H1 (cell line): Measurements from ENCODE around the gene CEBPZ. TPM values are rescaled to one million over a fixed set of nuclear protein-coding genes. Genes with fewer than 3 reads are reported as not detected.

Source experiments
- CTCF ChIA-PET: fragments of 300-600 bp; sonication (Branson Sonifier 250); formaldehyde crosslinking; loops from one replicate; lab custom pipeline; 2021; ENCODE audit not compliant: partially characterized antibody; lab: Charles Lee
- POLR2A ChIA-PET: fragments of 300-600 bp; sonication (Branson Sonifier 250); formaldehyde crosslinking; loops from one replicate; lab custom pipeline; 2021; ENCODE audit warnings: inconsistent platforms; ENCODE audit not compliant: partially characterized antibody; lab: Charles Lee
- DNase-seq, 2 experiments: peaks; one replicate each; pipeline versions ENCODE4 v3.0.0 to v3.0.0-alpha.2; 2010 to 2022; ENCODE audit warnings: low spot score in 2 of 2, low read depth in 1 of 2, mixed read lengths in 1 of 2
- FAIRE-seq: peaks from 2 replicates; lab custom pipeline; 2011; peaks lifted over from hg19 to GRCh38; lab: Jason Lieb, UNC
- H2AFZ ChIP-seq: 2 replicates; pipeline ENCODE4 v1.8.1; 2012; ENCODE audit warnings: low read length, inconsistent platforms
- H2AK5ac ChIP-seq: 2 replicates; pipeline ENCODE4 v1.6.1; 2013; ENCODE audit warnings: low read depth, low read length
- H2BK120ac ChIP-seq: replicated peaks from 2 replicates; pipeline ENCODE3; 2013; ENCODE audit warnings: low read depth, low read length, inconsistent platforms
- H2BK12ac ChIP-seq: 2 replicates; pipeline ENCODE4 v1.6.1; 2013; ENCODE audit warnings: low read depth, low read length
- H2BK15ac ChIP-seq: 2 replicates; pipeline ENCODE4 v1.6.1; 2013; ENCODE audit warnings: low read length
- H2BK20ac ChIP-seq: 2 replicates; pipeline ENCODE4 v1.6.1; 2013; ENCODE audit warnings: low read length
- H2BK5ac ChIP-seq: 2 replicates; pipeline ENCODE4 v1.6.1; 2013; ENCODE audit warnings: low read depth, low read length
- H3K14ac ChIP-seq: 2 replicates; pipeline ENCODE4 v1.6.1; 2013; ENCODE audit warnings: inconsistent platforms; ENCODE audit not compliant: insufficient read length
- H3K18ac ChIP-seq: 2 replicates; pipeline ENCODE4 v1.6.1; 2013; ENCODE audit warnings: low read length; ENCODE audit errors: extremely low read depth
- H3K23ac ChIP-seq: 2 replicates; pipeline ENCODE4 v1.6.1; 2013; ENCODE audit warnings: inconsistent platforms; ENCODE audit not compliant: insufficient read length
- H3K23me2 ChIP-seq: 2 replicates; pipeline ENCODE4 v1.6.1; 2013; ENCODE audit warnings: low read depth, low read length
- H3K27ac ChIP-seq: 2 replicates; pipeline ENCODE4 v1.6.1; 2011; ENCODE audit warnings: low read depth, low read length, inconsistent platforms
- H3K27me3 ChIP-seq, 4 experiments: replicated peaks in 1 of 4; 1 replicate in 1 of 4; 2 replicates in 3 of 4; pipeline versions ENCODE4 v1.6.1 to v1.8.1; 2011 to 2013; ENCODE audit warnings: low read length in 3 of 4, mild to moderate bottlenecking in 3 of 4, inconsistent platforms in 2 of 4, mixed read lengths in 2 of 4, moderate library complexity in 1 of 4; ENCODE audit not compliant: control insufficient read depth in 3 of 4, insufficient read depth in 3 of 4; ENCODE audit errors: extremely low read depth in 1 of 4
- H3K36me3 ChIP-seq, 4 experiments: 2 replicates each; pipeline versions ENCODE4 v1.6.1 to v1.8.1; 2011 to 2013; ENCODE audit warnings: mild to moderate bottlenecking in 4 of 4, low read length in 3 of 4, moderate library complexity in 2 of 4, control low read depth in 1 of 4, inconsistent platforms in 1 of 4; ENCODE audit not compliant: insufficient read depth in 4 of 4, control insufficient read depth in 2 of 4
- H3K4ac ChIP-seq: replicated peaks from 2 replicates; pipeline ENCODE3; 2013; ENCODE audit warnings: low read length, low read depth, mixed read lengths, inconsistent platforms; ENCODE audit not compliant: insufficient read length
- H3K4me1 ChIP-seq, 4 experiments: replicated peaks in 1 of 4; 1 replicate in 1 of 4; 2 replicates in 3 of 4; pipeline versions ENCODE4 v1.6.1 to v1.8.1; 2011 to 2013; ENCODE audit warnings: low read length in 3 of 4, inconsistent platforms in 2 of 4, mixed read lengths in 1 of 4; ENCODE audit not compliant: insufficient read depth in 4 of 4, control insufficient read depth in 3 of 4
- H3K4me2 ChIP-seq, 2 experiments: 2 replicates each; pipeline versions ENCODE4 v1.6.1 to v1.8.1; 2011 to 2013; ENCODE audit warnings: low read depth in 2 of 2, low read length in 2 of 2, control low read depth in 1 of 2, inconsistent platforms in 1 of 2, mild to moderate bottlenecking in 1 of 2; ENCODE audit not compliant: insufficient read depth in 1 of 2
- H3K4me3 ChIP-seq, 4 experiments: fragments of 200-600, 300-600 bp in 1 of 4; sonication (generic), shearing (Covaris generic), sonication (Bioruptor Twin) in 1 of 4; 2 replicates each; pipeline versions ENCODE4 v1.5.1 to v1.8.1; 2011 to 2016; ENCODE audit warnings: low read length in 4 of 4, low read depth in 3 of 4, control low read depth in 2 of 4, inconsistent platforms in 2 of 4, mild to moderate bottlenecking in 2 of 4, mixed read lengths in 1 of 4, moderate library complexity in 1 of 4; ENCODE audit not compliant: insufficient read depth in 2 of 4; ENCODE audit errors: extremely low read depth in 1 of 4
- H3K56ac ChIP-seq: replicated peaks from 2 replicates; pipeline ENCODE3; 2013; ENCODE audit warnings: low read depth, mild to moderate bottlenecking, mixed read lengths, low read length, inconsistent platforms; ENCODE audit not compliant: insufficient read length
- H3K79me1 ChIP-seq: 2 replicates; pipeline ENCODE4 v1.6.1; 2013; ENCODE audit warnings: low read depth, low read length, control low read depth
- H3K79me2 ChIP-seq, 2 experiments: 2 replicates each; pipeline versions ENCODE4 v1.6.1 to v1.8.1; 2012 to 2013; ENCODE audit warnings: low read length in 2 of 2, mild to moderate bottlenecking in 2 of 2, inconsistent platforms in 1 of 2; ENCODE audit not compliant: insufficient read depth in 2 of 2, control insufficient read depth in 1 of 2
- H3K9ac ChIP-seq, 4 experiments: replicated peaks in 1 of 4; 1 replicate in 1 of 4; 2 replicates in 3 of 4; pipeline versions ENCODE4 v1.6.1 to v1.8.1; 2011 to 2013; ENCODE audit warnings: low read depth in 3 of 4, low read length in 3 of 4, control low read depth in 2 of 4, mild to moderate bottlenecking in 2 of 4, moderate library complexity in 2 of 4, inconsistent platforms in 1 of 4; ENCODE audit errors: extremely low read depth in 1 of 4
- H3K9me3 ChIP-seq, 2 experiments: 2 replicates each; pipeline versions ENCODE4 v1.6.1 to v1.8.1; 2012 to 2013; ENCODE audit warnings: mild to moderate bottlenecking in 2 of 2, moderate library complexity in 2 of 2, control low read depth in 1 of 2, inconsistent platforms in 1 of 2, low read depth in 1 of 2, low read length in 1 of 2, mixed read lengths in 1 of 2; ENCODE audit not compliant: insufficient read depth in 2 of 2
- H4K20me1 ChIP-seq, 2 experiments: replicated peaks in 1 of 2; 2 replicates each; pipeline versions ENCODE3 to v1.8.1; 2011 to 2013; ENCODE audit warnings: inconsistent platforms in 2 of 2, low read length in 2 of 2, mild to moderate bottlenecking in 1 of 2; ENCODE audit not compliant: insufficient read depth in 2 of 2, control insufficient read depth in 1 of 2
- H4K5ac ChIP-seq: 2 replicates; pipeline ENCODE4 v1.6.1; 2013; ENCODE audit warnings: low read length, low read depth, mixed read lengths, inconsistent platforms; ENCODE audit not compliant: insufficient read length
- H4K8ac ChIP-seq: 2 replicates; pipeline ENCODE4 v1.8.0; 2013; ENCODE audit warnings: mild to moderate bottlenecking, moderate library complexity, low read length, inconsistent platforms; ENCODE audit not compliant: insufficient read depth; ENCODE audit errors: extremely low read depth
- H4K91ac ChIP-seq: replicated peaks from 2 replicates; pipeline ENCODE3; 2013; ENCODE audit warnings: low read length, mixed read lengths, inconsistent platforms; ENCODE audit not compliant: insufficient read length
- CBX5 ChIP-seq: fragments of 300-800, 300-1000 bp; sonication (generic); IDR thresholded peaks from 2 replicates; pipeline ENCODE4 v1.7.1; 2016; ENCODE audit warnings: antibody characterized with exemption, low read length, low read depth
- CBX8 ChIP-seq: fragments of 300-800, 300-1000 bp; sonication (generic); IDR thresholded peaks from 2 replicates; pipeline ENCODE4 v1.7.1; 2016; ENCODE audit warnings: low read depth, low read length, borderline replicate concordance
- CHD2 ChIP-seq: IDR thresholded peaks from 2 replicates; pipeline ENCODE4 v1.6.1; 2012; ENCODE audit warnings: low read length, improper control_type of control experiment
- SP2 ChIP-seq: IDR thresholded peaks from 2 replicates; pipeline ENCODE4 v1.6.1; 2012; ENCODE audit warnings: mild to moderate bottlenecking, low read length, inconsistent platforms
- USF2 ChIP-seq: IDR thresholded peaks from 2 replicates; pipeline ENCODE4 v1.6.1; 2011; ENCODE audit warnings: low read length, improper control_type of control experiment
- WGBS, 2 experiments: shearing (Covaris generic) in 1 of 2; methylation state at CpG; one replicate each; pipeline versions ENCODE4 v1.1.6 to v1.1.7; 2013 to 2015; ENCODE audit warnings: low lambda C conversion rate in 2 of 2, mixed read lengths in 2 of 2, inconsistent platforms in 1 of 2, low coverage in 1 of 2, missing lambda C conversion rate in 1 of 2; ENCODE audit not compliant: insufficient replicate concordance in 2 of 2, insufficient coverage in 1 of 2, insufficient read length in 1 of 2; ENCODE audit errors: extremely low coverage in 1 of 2, missing lambda C conversion rate in 1 of 2; 5-methylcytosine and 5-hydroxymethylcytosine counted together
- polyA plus RNA-seq, 7 experiments: library from polyadenylated mRNA; depleted of rRNA in 3 of 7; stranded (reverse) in 5 of 7; unstranded in 2 of 7; fragments of >200 nt in 5 of 7; fragments of 200-250 nt in 2 of 7; gene quantifications; 1 replicate in 5 of 7; 2 replicates in 1 of 7; 4 replicates in 1 of 7; pipeline versions ENCODE4 v1.2.1 to v1.2.3, GENCODE V29; 2011 to 2013; ENCODE audit warnings: missing spikeins in 2 of 7, mixed read lengths in 2 of 7
- total RNA-seq: library from RNA; stranded (reverse); fragmentation: NEBNext Ultra II Directional; extraction: Animal tissue kit (Norgen Biotek cat#: 25700); gene quantifications from 2 replicates; pipeline ENCODE4 v1.2.1, GENCODE V29; 2021

CEBPZ gene
- total and polyA plus RNA-seq, 2 of the 8 experiments (the other 6 are each of a cell fraction or from before 2014, with no cell fraction given) = 19.1 to 201 TPM

- no peak overlapping the region for H3K18ac ChIP-seq
- H3K27ac ChIP-seq = no peak overlapping the region
- H2BK20ac ChIP-seq = no peak overlapping the region
- no peak overlapping the region for H4K8ac ChIP-seq
- peaks cover 5% of the 10 kb centered on the region; the same call in 1 of the 2 replicates for H3K79me1 ChIP-seq
- WGBS, 2 experiments = 92% methylated on average over 4 of the region's 4 CpGs; no CpG with 5 or more reads in 1 of the 2 experiments
- H3K14ac ChIP-seq = no peak overlapping the region
- H2BK12ac ChIP-seq = no peak overlapping the region
- H2AK5ac ChIP-seq = no peak overlapping the region
- H3K23ac ChIP-seq = no peak overlapping the region
- H3K4me1 ChIP-seq = peaks cover 2 to 9% (median 6%) of the 10 kb centered on the region in 4 experiments
- H3K4me2 ChIP-seq = peak overlapping the region in 1 of 2 experiments; percentile 59; a peak in 1 of 4 replicates
- H2BK15ac ChIP-seq = no peak overlapping the region
- no peak overlapping the region for H2BK120ac ChIP-seq
- H2AFZ ChIP-seq = no peak overlapping the region
- no peak overlapping the region for H4K5ac ChIP-seq
- H2BK5ac ChIP-seq = no peak overlapping the region
- no peak overlapping the region for H3K4me3 ChIP-seq
- H3K4ac ChIP-seq = no peak overlapping the region
- H4K20me1 ChIP-seq = peaks cover 0 to 4% of the 10 kb centered on the region in 2 experiments
- no peaks in the 10 kb centered on the region for H3K27me3 ChIP-seq
- no peak overlapping the region for H4K91ac ChIP-seq
- no peak for DNase-seq
- no peaks in the 10 kb centered on the region for H3K23me2 ChIP-seq
- TF ChIP-seq SP2 (no peak), CHD2 (no peak), USF2 (no peak), CBX5 (no peak), CBX8 (no peak)
- TF ChIP-seq, all 59 proteins: peak for 0
- no peak overlapping the region for H3K9ac ChIP-seq
- FAIRE-seq = no peak
- peaks cover 21 to 90% (median 64%) of the 10 kb centered on the region in 4 experiments for H3K36me3 ChIP-seq
- ChIA-PET CTCF (interaction anchor here (0.7 to 2.2 kb wide), 6 partner anchors 9 to 54 kb away, joined by 3 to 11 read pairs (median 4); no protein-coding TSS in a partner anchor), POLR2A (interaction anchor here (0.8 to 2.4 kb wide), 7 partner anchors 9 to 55 kb away, joined by 3 to 12 read pairs (median 4); no protein-coding TSS in a partner anchor)
- peaks cover 16 to 81% of the 10 kb centered on the region in 2 experiments; a peak in 3 of 4 replicates for H3K79me2 ChIP-seq
- H3K9me3 ChIP-seq = no peaks in the 10 kb centered on the region
- no peak overlapping the region for H3K56ac ChIP-seq
Measured at GRCh38 chr2:37223131-37223530, 8.3 kb downstream of the CEBPZ start.
